Measurements from ENCODE around the gene VDR. TPM values are rescaled to one million over a fixed set of nuclear protein-coding genes. Genes with fewer than 3 reads are reported as not detected.

Gene VDR
- polyA plus RNA-seq (2012; ENCODE audit: insufficient read depth, insufficient read length): 1.9 TPM

GRCh38 chr12:47904713-47905709 is at the start of gene VDR:
VDR (minus strand) TSS chr12:47904994; CDS start chr12:47879113, 25,881 bp downstream.
- peak; percentile 49 for DNase-seq (ENCODE audit: low read depth, low spot score)
- H3K4me3 ChIP-seq (ENCODE audit: low read length): peak within 1 kb of the TSS; percentile 60

GRCh38 chr12:47954058-47954457 is 49.3 kb upstream of the VDR start:
- DNase-seq (ENCODE audit: low read depth, low spot score): no peak
- H3K4me3 ChIP-seq (ENCODE audit: low read length): no peak overlapping the region

- DNase-seq (ENCODE audit: low read depth, low spot score): no peak
- H3K4me3 ChIP-seq (ENCODE audit: low read length): no peak overlapping the region
Measured at GRCh38 chr12:47950856-47951468, 46.2 kb upstream of the VDR start.

GRCh38 chr12:47949441-47950341 is 44.9 kb upstream of the VDR start:
- no peak overlapping the region for H3K4me3 ChIP-seq (ENCODE audit: low read length)
- no peak for DNase-seq (ENCODE audit: low read depth, low spot score)

GRCh38 chr12:47947341-47947740 is 42.5 kb upstream of the VDR start:
- H3K4me3 ChIP-seq (ENCODE audit: low read length): no peak overlapping the region
- no peak for DNase-seq (ENCODE audit: low read depth, low spot score)

GRCh38 chr12:47946413-47947323 is 41.9 kb upstream of the VDR start:
- no peak for DNase-seq (ENCODE audit: low read depth, low spot score)
- no peak overlapping the region for H3K4me3 ChIP-seq (ENCODE audit: low read length)

GRCh38 chr12:47945341-47945728 is 40.5 kb upstream of the VDR start:
- no peak overlapping the region for H3K4me3 ChIP-seq (ENCODE audit: low read length)
- DNase-seq (ENCODE audit: low read depth, low spot score): no peak

GRCh38 chr12:47944685-47945340 is 40.0 kb upstream of the VDR start:
- DNase-seq (ENCODE audit: low read depth, low spot score): no peak
- H3K4me3 ChIP-seq (ENCODE audit: low read length): no peak overlapping the region

- DNase-seq (ENCODE audit: low read depth, low spot score): no peak
- no peak overlapping the region for H3K4me3 ChIP-seq (ENCODE audit: low read length)
Measured at GRCh38 chr12:47943623-47944340, 39.0 kb upstream of the VDR start.

- no peak for DNase-seq (ENCODE audit: low read depth, low spot score)
- H3K4me3 ChIP-seq (ENCODE audit: low read length): no peak overlapping the region
Measured at GRCh38 chr12:47942614-47943225, 37.9 kb upstream of the VDR start.

GRCh38 chr12:47941871-47942613 is 37.2 kb upstream of the VDR start:
- no peak overlapping the region for H3K4me3 ChIP-seq (ENCODE audit: low read length)
- DNase-seq (ENCODE audit: low read depth, low spot score): no peak

- DNase-seq (ENCODE audit: low read depth, low spot score): no peak
- H3K4me3 ChIP-seq (ENCODE audit: low read length): no peak overlapping the region
Measured at GRCh38 chr12:47941475-47941780, 36.6 kb upstream of the VDR start.

- H3K4me3 ChIP-seq (ENCODE audit: low read length): no peak overlapping the region
- no peak for DNase-seq (ENCODE audit: low read depth, low spot score)
Measured at GRCh38 chr12:47940773-47941474, 36.1 kb upstream of the VDR start.

- DNase-seq (ENCODE audit: low read depth, low spot score): no peak
- no peak overlapping the region for H3K4me3 ChIP-seq (ENCODE audit: low read length)
Measured at GRCh38 chr12:47939009-47939601, 34.3 kb upstream of the VDR start.

GRCh38 chr12:47938594-47938993 is 33.8 kb upstream of the VDR start:
- no peak for DNase-seq (ENCODE audit: low read depth, low spot score)
- H3K4me3 ChIP-seq (ENCODE audit: low read length): no peak overlapping the region

Measured in Jurkat, Clone E6-1 (cell line).